HG03521 (cell line): Measurements from ENCODE around the gene FLT3LG.
"Not testable (repeated sequence)": the region's sequence is repeated elsewhere in the genome, so short reads cannot be mapped to it uniquely, and the experiment has no call there.

Experiments
- ATAC-seq: cut with Tn5 transposase; IDR thresholded peaks from one replicate; pipeline ENCODE4 v1.9.1; 2021; ENCODE audit warnings: mild to moderate bottlenecking, moderate library complexity; ENCODE audit not compliant: unreplicated experiment

The FLT3LG gene

DNA sequence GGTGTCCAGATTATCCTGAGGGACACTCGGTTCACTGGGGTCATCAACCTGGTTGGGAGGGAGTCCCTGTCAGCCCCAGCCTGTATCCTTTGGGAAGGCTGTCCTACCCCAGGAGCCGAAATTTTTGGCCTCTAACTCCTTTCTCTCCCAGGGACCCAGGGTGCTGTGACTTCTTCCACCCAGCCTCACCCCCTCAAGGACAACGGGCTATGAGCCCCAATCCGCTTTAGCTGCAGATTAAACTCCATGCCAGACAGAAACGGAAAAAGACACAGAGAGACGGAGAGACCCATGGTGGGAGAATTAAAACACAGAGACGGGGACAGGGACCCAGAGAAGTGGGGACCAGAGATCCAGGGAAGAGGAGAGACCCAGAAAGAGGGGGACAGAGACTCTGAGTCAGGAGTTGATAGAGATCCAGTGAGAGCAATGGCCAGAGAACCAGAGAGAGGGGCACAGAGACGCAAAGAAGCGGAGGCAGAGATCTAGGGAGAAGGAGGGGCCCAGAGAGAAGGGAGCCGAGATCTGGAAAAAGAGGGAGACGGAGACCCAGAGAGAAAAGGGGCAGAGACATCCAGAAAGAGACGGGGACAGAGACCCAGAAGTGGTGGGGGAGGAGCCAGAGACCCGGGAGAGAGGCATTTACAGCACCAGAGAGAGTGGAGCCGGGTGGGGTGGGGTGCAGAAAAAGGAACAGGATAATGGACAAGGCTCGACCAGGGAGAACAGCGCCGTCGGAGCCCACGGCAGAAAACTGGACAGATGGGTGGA lies 33.4 kb upstream of the FLT3LG start:
- no peak for ATAC-seq

DNA sequence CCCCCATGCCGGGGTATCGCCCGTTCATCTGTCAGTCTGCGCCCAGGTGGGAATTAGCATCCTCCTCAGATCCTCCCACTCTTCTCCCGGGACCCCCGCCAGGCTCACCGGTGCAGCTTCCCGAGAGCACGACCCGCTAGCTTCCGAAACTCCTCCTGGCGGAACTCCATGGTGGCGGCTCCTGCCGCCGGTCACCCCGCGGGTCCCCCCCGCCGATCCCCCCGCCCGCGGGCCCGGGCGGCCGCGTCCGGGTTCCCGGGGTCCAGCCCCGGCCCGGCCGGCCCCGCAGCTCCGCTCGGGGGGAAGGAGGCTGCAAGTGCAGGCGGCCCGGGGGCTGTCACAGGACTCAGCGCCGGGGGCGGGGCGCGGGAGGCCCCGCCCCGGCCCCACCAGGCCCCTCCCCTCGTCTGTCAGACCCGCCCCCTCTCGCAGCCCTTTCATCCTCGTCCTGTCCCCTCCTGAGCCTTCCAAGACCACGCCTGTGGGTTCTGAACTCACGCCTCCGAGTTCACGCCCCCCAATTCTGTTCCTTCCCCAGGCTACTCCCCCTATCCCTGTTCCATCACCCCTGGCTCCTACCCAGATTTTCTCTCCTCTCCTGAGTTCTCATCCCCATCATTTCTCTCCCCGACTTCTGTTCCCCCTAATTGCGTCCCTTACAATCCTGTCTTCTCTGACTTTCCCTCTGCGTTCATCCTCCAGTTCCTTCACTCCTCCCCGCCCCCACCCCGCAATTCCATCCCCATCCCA lies 32.6 kb upstream of the FLT3LG start, which contains the start of gene SLC17A7:
Gene SLC17A7 (minus strand): TSS at position 318 of the 750 bp plus-strand sequence. CDS start 148 bp downstream, at position 170.
- ATAC-seq, result no peak

DNA sequence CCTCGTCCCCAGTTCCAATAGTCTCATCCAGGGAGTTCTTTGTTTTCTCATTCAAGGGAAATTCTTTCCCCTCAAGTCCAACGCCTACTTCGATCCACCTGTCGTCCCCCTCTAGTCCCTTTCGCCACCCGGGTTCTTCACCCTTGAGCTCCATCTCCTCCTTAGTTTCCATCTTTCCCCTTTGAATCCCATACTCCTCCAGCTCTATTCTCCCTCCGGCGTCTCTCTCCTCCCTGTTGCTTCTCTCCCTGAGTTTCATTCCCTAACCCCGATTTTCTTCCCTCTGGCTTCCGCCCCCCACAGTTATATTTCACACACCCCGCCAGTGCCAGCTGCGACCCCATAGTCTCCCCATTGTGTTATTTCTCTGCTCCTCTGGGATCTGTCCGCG lies 32.1 kb upstream of the FLT3LG start:
- no peak for ATAC-seq

DNA sequence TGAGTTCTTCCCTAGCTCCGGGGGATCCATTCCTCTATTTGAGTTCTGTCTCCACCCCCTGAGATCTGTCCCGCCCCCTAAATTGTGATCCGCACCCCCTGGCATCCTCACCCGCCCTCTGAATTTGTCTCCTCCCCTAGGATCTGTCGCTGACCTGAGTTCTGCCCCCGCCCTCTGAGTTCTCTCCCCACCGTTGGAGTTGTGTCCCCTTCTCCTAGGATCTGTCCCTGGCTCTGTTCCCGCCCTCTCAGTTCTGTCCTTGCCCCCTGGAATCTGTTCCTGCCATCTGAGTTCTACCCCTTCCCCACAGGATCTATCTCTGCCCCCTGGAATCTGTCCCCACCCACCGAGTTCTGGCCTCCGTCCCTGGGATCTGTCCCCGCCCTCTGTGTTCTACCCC lies 31.7 kb upstream of the FLT3LG start:
- ATAC-seq, result no peak

DNA sequence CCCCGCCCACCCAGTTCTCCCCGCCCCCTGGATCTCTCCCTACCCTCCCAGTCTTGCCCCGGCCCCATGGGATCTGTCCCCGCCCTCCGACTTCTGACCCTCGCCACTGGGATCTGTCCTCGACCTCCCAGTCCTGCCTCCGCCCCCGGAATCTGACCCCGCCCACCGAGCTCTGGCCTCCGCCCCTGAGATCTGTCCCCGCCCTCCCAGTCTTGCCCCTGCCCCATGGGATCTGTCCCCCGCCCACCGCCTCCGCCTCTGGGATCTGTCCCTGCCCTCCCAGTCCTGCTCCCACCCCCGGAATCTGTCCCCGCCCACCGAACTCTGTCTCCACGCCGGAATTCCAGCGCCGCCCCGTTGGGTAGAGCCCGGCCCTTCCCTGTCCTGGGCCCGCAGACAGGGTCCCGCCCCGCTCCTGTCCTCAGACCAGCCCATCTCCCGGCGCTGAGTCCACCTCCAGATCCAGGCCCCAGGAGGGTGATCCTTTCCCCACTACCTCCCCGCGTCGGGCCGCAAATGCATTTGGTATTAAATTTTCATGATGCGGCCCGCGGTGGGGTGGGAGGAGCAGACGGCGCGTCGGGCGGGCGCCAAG lies 31.1 kb upstream of the FLT3LG start:
- ATAC-seq, result peak; percentile 14

DNA sequence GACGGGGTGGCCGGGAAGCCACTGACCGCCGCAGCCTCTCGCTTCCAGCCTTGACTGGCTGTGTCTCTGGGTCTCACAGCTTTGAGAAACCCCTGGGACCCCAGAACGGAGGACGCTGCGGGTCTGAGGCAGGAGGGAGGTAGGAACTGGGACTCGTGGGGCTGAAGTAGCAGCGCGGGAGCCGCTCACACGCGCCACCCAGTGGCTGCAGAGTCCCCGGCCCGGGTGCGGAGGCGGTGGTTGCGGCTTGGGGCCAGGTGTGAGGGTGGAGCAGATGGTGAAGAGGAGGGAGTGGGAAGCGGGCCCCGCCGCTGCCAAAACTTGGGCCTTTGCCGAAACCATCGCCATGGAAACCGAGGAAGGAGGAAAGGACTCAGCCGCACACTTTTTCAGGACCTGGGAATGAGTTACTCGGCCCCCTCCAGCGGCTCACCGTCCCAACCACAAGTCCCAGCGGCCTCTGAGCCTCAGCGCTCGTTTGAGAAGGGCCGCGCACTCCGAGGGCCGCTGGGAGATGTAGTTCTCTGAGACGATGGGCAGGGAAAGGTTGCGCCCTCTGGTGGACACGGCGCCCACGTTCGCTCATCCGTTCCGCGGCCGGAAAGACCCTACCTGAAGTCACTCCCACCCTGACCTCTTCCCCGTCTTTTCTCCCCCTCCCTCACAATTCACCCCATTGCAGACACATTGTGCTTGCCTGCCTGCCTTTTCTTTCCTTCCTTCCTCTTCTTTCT lies 30.5 kb upstream of the FLT3LG start:
- peak; percentile 74 for ATAC-seq

DNA sequence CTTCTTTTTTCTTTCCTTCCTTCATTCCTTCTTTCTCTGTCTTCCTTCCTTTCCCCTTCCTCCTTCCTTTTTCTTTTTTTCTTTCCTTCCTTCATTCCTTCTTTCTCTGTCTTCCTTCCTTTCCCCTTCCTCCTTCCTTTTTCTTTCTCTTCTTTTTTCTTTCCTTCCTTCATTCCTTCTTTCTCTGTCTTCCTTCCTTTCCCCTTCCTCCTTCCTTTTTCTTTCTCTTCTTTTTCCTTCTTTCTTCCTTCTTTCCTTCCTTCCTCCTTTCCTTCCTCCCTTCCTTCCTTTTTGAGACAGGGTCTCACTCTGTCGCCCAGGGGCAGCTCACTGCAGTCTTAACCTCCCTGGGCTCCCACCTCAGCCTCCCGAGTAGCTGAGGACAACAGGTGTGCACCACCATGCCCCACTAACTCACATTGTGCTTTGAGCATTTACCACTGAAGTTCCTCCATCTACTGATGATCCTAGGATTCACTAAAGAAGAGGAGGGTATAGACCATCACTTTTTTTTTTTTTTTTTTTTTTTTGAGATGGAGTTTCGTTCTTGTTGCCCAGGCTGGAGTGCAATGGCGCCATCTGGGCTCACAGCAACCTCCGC lies 29.8 kb upstream of the FLT3LG start:
- ATAC-seq, result not testable (repeated sequence)

DNA sequence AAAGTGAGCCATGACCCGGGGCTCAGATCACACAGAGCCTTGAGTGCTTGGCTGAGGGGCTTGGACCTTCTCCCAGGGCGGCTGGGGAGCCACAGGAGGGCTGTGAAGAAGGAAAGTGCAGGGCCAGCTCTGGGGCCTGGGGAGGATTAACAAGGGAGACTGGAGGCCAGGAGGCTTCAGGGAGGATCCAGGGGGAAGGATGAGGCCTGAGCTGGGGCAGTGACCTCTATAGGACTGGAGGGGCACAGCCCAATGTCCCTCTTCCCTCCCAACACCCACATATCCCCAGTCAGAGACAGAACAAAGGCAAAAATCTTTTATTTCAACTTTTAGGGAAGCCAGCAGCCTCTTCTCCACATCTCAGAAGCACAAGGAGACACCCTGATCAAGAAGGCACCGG lies 28.0 kb upstream of the FLT3LG start:
- ATAC-seq, result no peak

DNA sequence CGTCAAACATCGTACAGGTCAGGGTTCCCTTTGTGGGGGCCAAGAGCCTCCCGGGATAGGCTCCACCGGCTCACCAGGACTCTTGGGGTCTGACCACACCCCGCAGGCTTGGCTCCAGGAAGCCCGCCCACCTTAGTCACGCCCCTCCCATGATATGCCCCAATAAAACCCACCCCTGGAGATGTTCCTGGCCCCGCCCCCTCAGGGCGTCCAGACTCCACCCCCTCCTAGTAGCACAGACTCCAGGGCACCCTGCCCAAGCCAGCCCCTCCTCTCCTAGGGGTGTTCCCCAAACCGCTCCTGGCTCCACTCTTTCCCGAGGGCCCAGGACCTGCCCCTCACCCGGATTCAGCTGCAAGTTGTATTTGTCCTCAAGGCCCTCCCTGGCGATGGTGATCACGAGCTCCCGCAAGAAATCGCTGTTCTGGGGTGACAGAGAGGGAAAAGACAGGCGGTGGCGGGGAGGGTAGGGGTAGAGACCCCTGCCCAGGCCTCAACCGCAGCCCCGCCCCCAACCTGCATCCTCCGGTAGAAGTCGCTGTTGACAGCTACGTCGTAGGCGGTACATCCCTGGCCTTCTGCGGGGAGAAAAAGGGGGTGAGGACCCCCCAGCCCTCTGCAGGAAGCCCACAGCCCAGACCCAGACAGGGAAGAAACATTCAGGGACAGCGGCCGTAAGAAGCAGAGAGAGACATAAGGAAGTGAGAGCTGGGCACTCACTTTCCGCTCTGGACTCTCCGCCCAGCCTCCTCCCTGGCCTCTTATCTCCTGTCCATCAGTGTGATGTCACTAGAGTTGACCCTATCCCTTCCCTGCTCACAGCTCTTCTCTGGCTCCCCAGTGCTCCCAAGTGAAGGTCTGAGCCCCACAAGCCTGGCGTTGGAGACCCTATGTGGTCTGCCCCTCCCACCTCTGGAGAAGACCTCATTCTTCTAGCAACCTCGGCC lies 26.3 kb upstream of the FLT3LG start:
- no peak for ATAC-seq

DNA sequence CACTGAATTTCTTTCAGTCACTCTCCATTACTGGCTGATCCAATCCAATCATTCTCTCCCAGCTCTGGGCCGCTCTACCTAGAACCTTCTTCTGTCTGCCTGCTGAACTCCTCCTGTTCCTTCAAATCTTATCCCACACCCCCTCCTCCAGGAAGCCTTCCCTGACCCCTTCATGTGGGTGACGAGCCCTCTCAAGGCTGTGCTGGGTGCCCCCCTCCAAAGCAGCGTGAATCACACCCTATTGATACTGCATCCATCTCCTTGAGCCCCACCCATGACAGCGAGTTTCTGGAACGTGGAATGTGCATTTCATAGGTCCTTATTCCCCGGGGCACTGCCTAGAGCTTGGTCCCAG lies 25.6 kb upstream of the FLT3LG start:
- ATAC-seq, result no peak

DNA sequence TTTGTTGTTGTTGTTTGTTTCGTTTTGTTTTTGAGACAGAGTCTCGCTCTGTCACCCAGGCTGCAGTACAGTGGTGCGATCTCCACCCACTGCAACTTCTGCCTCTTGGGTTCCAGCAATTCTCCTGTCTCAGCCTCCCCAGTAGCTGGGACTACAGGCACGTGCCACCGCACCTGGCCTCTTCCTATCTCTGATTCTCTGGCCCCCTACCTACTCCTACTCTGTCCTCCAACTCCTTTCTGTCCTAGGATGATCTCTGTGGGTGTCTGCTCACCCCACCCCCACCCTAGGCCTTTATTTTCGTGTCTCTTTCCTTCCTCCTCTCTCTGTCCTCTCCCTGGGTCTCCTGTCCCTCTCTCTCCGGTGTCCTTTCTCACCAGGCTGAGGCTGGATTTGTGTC lies 23.6 kb upstream of the FLT3LG start:
- no peak for ATAC-seq

DNA sequence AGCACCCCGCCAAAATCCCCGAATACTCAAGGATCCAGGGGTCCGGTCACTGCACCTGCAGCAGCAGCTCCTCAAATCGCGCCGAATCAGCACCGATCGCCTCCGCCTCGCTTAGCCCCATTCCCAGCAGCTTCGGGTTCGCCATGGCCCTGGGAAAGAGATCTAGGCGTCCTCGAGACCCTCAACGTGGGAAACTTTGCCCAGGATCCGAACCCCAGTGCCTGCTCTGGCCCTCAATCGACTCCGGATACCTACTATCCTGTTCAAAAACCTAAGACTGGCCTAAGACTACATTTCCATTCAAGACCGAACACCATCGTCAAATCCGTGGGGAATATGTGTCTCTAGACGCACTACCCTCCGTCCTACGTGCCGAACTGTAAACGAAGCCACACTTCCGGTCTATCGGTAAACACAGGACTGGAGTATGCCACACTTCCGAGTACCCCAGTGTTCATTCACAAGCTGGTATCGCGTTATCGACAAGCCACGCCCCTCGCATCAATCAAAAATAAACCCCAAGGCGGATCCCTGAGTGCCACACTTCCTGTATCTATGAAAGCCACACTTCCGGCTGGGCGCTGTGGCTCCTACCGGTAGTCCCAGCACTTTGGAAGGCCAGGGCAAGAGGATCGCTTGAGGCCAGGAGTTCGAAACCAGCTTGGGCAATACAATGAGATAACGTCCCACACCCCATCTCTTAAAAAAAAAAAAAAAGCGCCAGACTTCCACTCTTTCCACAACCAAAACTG lies 22.4 kb upstream of the FLT3LG start, which contains the start of gene PIH1D1:
Gene PIH1D1 (minus strand): TSS at position 385 of the 752 bp plus-strand sequence. CDS start 240 bp downstream, at position 145.
- ATAC-seq, result peak; percentile 50

DNA sequence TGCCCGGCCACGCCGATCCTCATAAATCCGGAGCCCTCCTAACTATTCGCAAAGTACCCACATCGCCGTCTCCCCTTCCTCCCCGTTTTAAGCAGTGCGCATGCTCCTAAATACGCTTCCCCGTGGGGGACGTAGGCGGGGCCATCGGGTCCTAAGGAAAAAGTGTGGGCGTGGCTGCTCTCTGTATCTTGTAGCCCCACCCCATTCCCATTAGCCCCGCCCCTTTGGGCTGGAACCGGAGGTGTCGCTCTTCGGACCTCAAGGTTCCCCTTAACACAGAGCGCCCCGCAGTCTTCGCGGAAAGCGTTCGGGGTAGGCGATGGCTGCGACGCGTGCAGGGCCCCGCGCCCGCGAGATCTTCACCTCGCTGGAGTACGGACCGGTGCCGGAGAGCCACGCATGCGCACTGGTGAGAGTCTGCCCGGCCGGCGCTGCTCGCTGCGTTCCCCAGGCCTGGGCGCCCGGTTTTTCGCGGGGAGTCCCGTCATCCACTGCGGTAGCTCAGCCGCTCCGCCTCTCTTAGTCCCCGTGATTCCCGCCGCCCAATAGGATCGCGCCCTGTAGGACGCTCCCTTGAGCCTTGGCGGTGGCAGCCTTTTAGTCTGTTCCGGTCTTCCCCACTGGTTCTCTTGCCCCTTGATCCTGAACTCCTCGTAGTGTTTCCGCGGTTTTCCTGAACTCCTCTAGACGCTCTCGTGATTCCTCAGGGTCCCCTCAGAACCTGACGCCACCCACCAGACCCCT lies 20.8 kb upstream of the FLT3LG start, which contains the start of gene ALDH16A1:
Gene ALDH16A1 (plus strand): TSS at position 213 of the 744 bp plus-strand sequence. CDS start 107 bp downstream, at position 320.
- peak; percentile 81 for ATAC-seq

DNA sequence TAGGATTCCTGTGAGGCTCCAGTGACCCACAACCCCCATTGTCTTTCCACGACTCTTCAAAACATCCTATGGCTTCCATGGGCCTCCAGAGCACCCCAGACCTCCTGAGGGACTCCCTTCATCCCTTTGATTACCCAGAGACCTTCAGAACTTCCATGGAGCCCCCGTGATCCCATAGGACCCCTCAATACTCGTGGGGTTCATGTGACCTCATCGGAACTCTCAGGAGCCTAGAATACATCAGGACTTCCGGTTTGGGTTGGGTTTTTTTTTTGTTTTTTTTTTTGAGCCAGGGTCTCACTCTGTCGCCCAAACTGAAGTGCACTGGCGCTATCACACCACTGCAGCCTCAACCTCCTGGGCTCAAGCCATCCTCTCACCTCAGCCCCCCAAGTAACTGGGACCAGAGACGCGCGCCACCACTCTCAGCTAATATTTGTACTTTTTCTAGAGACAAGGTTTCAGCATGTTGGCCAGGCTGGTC lies 20.2 kb upstream of the FLT3LG start:
- ATAC-seq, result no peak

DNA sequence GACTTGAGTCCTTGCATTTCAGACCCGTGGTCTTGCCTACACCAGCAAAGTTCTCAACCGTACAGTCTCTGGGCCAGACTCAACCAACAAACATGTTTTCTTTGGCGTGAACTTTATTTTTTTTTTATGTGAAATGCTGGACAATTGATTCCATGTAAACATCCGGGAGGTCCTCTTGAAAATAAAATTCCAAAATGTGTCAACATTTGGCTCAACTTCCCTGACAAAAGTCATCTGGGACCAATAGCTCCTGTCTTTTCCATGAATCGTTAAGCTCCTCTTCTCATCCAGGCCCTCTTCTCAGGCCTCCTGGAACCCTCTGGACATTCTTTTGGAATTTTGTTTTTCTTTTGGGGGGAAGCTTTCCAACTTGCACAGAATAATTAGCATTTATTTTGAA lies 18.2 kb upstream of the FLT3LG start:
- no peak for ATAC-seq

DNA sequence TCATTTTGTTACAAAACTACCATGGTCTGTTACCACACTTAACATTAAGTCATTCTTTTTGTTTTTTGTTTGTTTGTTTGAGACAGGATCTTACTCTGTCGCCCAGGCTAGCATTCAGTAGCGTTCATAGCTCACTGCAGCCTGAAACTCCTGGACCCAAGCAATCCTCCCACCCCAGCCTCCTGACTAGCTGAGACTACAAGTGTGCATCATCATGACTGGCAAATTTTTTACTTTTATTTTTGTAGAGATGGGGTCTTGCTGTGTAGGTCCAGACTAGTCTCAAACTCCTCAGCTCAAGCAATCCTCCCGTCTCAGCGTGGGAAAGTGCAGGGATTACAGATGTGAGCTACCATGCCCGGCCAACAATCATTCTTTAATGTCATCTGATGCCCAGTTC lies 17.7 kb upstream of the FLT3LG start:
- no peak for ATAC-seq

DNA sequence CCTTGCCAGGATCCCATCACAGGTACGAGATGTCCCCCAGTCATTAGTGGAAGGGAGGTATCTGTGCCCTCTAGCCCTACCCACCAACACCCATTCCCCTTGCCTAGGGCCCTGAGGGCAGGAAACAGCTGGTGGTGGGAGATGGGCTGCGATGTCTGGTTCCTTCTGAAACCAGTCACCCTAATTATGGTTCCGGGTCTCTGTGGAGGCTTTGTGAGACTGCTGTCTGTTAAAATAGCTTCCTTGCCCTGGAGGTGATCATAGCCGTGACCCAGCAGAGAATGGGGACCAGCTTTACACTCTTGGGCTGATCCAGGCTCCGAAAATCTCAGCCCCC lies 15.5 kb upstream of the FLT3LG start:
- no peak for ATAC-seq

DNA sequence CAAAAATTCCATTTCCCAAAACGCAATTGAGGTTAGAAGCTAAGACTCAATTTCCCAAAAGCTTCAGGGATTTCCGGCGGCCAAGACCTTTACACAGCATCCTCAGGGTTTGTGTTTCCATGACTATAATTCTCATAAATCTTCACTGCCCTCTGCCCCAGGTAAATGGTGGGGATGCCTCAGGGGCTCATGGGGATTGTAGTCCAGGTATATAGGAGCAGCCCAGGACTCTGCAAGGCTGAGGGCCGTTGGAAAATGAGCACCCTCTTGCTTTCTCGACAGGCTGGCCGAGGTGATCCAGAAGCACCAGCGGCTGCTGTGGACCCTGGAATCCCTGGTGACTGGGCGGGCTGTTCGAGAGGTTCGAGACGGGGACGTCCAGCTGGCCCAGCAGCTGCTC lies 14.6 kb upstream of the FLT3LG start:
- ATAC-seq, result no peak
